ENCODE data around the gene TLE4. TPM values are rescaled to one million over a fixed set of nuclear protein-coding genes. Genes with fewer than 3 reads are reported as not detected.

TLE4 gene
- total and polyA plus RNA-seq, 2 experiments from 2014 or later, result 45.8 to 72.9 TPM

- no peaks in the 10 kb centered on the region; the same call in none of the 2 replicates for H3K36me3 ChIP-seq (ENCODE audit: insufficient read depth)
- TF ChIP-seq ZNF462 (CRISPR knock-in tag; IDR thresholded peaks at IDR 0.05), result no peak
- no peak for TF ChIP-seq NANOG (IDR thresholded peaks at IDR 0.05; ENCODE audit: borderline replicate concordance)
- no peak; the same call in 1 of the 2 replicates for TF ChIP-seq POLR2AphosphoS5 (IDR thresholded peaks at IDR 0.05; ENCODE audit: low read depth)
- TF ChIP-seq ZNF331 (CRISPR knock-in tag; IDR thresholded peaks at IDR 0.05; ENCODE audit: low read depth), result no peak
- TF ChIP-seq, protein P1, sequence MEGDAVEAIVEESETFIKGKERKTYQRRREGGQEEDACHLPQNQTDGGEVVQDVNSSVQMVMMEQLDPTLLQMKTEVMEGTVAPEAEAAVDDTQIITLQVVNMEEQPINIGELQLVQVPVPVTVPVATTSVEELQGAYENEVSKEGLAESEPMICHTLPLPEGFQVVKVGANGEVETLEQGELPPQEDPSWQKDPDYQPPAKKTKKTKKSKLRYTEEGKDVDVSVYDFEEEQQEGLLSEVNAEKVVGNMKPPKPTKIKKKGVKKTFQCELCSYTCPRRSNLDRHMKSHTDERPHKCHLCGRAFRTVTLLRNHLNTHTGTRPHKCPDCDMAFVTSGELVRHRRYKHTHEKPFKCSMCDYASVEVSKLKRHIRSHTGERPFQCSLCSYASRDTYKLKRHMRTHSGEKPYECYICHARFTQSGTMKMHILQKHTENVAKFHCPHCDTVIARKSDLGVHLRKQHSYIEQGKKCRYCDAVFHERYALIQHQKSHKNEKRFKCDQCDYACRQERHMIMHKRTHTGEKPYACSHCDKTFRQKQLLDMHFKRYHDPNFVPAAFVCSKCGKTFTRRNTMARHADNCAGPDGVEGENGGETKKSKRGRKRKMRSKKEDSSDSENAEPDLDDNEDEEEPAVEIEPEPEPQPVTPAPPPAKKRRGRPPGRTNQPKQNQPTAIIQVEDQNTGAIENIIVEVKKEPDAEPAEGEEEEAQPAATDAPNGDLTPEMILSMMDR (conservative IDR thresholded peaks at IDR 0.05; ENCODE audit: low read depth in 2 of 2), result no peak
- no peak for TF ChIP-seq CREB1 (CRISPR knock-in tag; IDR thresholded peaks at IDR 0.05; ENCODE audit: low read depth)
- TF ChIP-seq ETS1 (IDR thresholded peaks at IDR 0.05), result no peak
- TF ChIP-seq EZH2 (IDR thresholded peaks at IDR 0.05; ENCODE audit: low read depth, unreplicated experiment), result no peak
- TF ChIP-seq STAT1 (IDR thresholded peaks at IDR 0.05; ENCODE audit: unreplicated experiment), result no peak
- TF ChIP-seq, protein P2, sequence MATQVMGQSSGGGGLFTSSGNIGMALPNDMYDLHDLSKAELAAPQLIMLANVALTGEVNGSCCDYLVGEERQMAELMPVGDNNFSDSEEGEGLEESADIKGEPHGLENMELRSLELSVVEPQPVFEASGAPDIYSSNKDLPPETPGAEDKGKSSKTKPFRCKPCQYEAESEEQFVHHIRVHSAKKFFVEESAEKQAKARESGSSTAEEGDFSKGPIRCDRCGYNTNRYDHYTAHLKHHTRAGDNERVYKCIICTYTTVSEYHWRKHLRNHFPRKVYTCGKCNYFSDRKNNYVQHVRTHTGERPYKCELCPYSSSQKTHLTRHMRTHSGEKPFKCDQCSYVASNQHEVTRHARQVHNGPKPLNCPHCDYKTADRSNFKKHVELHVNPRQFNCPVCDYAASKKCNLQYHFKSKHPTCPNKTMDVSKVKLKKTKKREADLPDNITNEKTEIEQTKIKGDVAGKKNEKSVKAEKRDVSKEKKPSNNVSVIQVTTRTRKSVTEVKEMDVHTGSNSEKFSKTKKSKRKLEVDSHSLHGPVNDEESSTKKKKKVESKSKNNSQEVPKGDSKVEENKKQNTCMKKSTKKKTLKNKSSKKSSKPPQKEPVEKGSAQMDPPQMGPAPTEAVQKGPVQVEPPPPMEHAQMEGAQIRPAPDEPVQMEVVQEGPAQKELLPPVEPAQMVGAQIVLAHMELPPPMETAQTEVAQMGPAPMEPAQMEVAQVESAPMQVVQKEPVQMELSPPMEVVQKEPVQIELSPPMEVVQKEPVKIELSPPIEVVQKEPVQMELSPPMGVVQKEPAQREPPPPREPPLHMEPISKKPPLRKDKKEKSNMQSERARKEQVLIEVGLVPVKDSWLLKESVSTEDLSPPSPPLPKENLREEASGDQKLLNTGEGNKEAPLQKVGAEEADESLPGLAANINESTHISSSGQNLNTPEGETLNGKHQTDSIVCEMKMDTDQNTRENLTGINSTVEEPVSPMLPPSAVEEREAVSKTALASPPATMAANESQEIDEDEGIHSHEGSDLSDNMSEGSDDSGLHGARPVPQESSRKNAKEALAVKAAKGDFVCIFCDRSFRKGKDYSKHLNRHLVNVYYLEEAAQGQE (IDR thresholded peaks at IDR 0.05; ENCODE audit: unreplicated experiment), result no peak
- Mint-ChIP-seq H3K27me3 (ENCODE audit: insufficient read depth, low read depth, poor library complexity) (peaks cover 10% of the 10 kb centered on the region), H3K36me3 (ENCODE audit: low read depth) (peaks cover 14% of the 10 kb centered on the region), H3K4me1 (peaks cover 30% of the 10 kb centered on the region), H3K9me3 (peaks cover 4% of the 10 kb centered on the region; the same call in 1 of the 3 replicates), H3K27ac (peak overlapping the region; percentile 1; the same call in 1 of the 2 replicates), H3K4me3 (peak overlapping the region; percentile 88; the same call in 2 of the 3 replicates)
- peaks cover 17% of the 10 kb centered on the region for H3K4me1 ChIP-seq (ENCODE audit: insufficient read depth)
- no peak overlapping the region for H2AFZ ChIP-seq
- no peak overlapping the region for H3K27ac ChIP-seq (ENCODE audit: low read depth)
- DNase-seq (ENCODE audit: low spot score), result peak; percentile 47
- no peaks in the 10 kb centered on the region for H3K27me3 ChIP-seq (ENCODE audit: insufficient read depth)
- peak overlapping the region; percentile 94 for H3K4me2 ChIP-seq
- no peaks in the 10 kb centered on the region for H3K9me2 ChIP-seq (ENCODE audit: insufficient read depth)
- peaks cover 4% of the 10 kb centered on the region; the same call in 1 of the 2 replicates for H4K20me1 ChIP-seq (replicated peaks; ENCODE audit: insufficient read depth)
- H3K4me3 ChIP-seq, result peak overlapping the region; percentile 74
- H3K79me2 ChIP-seq (replicated peaks; ENCODE audit: insufficient read depth), result peaks cover 53% of the 10 kb centered on the region
- no peak for ATAC-seq
- 0 out of 2 replicates have a peak, but pooled peaks cover 5% of the 10 kb centered on the region for H3F3A ChIP-seq (replicated peaks; ENCODE audit: low read depth)
These were observed 1.7 kb downstream of the TLE4 start for GRCh38 chr9:79573412-79573923.

Data from GM23338 (cell line).